ENCODE results near the gene RUBCN. TPM values are rescaled to one million over a fixed set of nuclear protein-coding genes. Genes with fewer than 3 reads are reported as not detected.

Gene RUBCN
- total RNA-seq, 1 experiment from 2014 or later, result 87.0 TPM

- Histone ChIP-seq H3K27me3 (ENCODE audit: low read length) (no peaks in the 10 kb centered on the region), H3K9ac (ENCODE audit: low read length) (no peak overlapping the region), H2AFZ (ENCODE audit: low read length) (no peak overlapping the region), H3K27ac (ENCODE audit: low read length) (no peak overlapping the region), H4K20me1 (ENCODE audit: insufficient read depth, low read depth, low read length) (no peaks in the 10 kb centered on the region), H3K9me2 (replicated peaks; ENCODE audit: insufficient read depth, low read length) (no peaks in the 10 kb centered on the region), H3K4me2 (ENCODE audit: low read depth, low read length, poor library complexity, severe bottlenecking) (no peak overlapping the region), H3K4me1 (ENCODE audit: low read length) (peaks cover 3% of the 10 kb centered on the region), H3K36me3 (ENCODE audit: insufficient read depth, low read length) (peaks cover 62% of the 10 kb centered on the region), H3K9me3 (ENCODE audit: low read length) (no peaks in the 10 kb centered on the region), H3K4me3 (ENCODE audit: low read length) (no peak overlapping the region), H3K79me2 (ENCODE audit: low read length) (0 out of 2 replicates have a peak, but pooled peaks cover 3% of the 10 kb centered on the region)
- DNase-seq, result no peak
Observed at GRCh38 chr3:197692641-197693040, 44.1 kb downstream of the RUBCN start.

- Histone ChIP-seq H3K9ac (ENCODE audit: low read length) (no peak overlapping the region), H3K9me2 (replicated peaks; ENCODE audit: insufficient read depth, low read length) (no peaks in the 10 kb centered on the region), H4K20me1 (ENCODE audit: insufficient read depth, low read depth, low read length) (no peaks in the 10 kb centered on the region), H3K9me3 (ENCODE audit: low read length) (no peaks in the 10 kb centered on the region), H3K4me1 (ENCODE audit: low read length) (peaks cover 22% of the 10 kb centered on the region), H2AFZ (ENCODE audit: low read length) (no peak overlapping the region), H3K4me2 (ENCODE audit: low read depth, low read length, poor library complexity, severe bottlenecking) (no peak overlapping the region), H3K27me3 (ENCODE audit: low read length) (no peaks in the 10 kb centered on the region), H3K27ac (ENCODE audit: low read length) (no peak overlapping the region), H3K36me3 (ENCODE audit: insufficient read depth, low read length) (peaks cover 70% of the 10 kb centered on the region), H3K79me2 (ENCODE audit: low read length) (0 out of 2 replicates have a peak, but pooled peaks cover 3% of the 10 kb centered on the region), H3K4me3 (ENCODE audit: low read length) (no peak overlapping the region)
- DNase-seq, result no peak
Observed at GRCh38 chr3:197690754-197691153, 46.0 kb downstream of the RUBCN start.

- Histone ChIP-seq H3K4me3 (ENCODE audit: low read length) (no peak overlapping the region), H3K4me1 (ENCODE audit: low read length) (peaks cover 42% of the 10 kb centered on the region), H4K20me1 (ENCODE audit: insufficient read depth, low read depth, low read length) (no peaks in the 10 kb centered on the region), H3K36me3 (ENCODE audit: insufficient read depth, low read length) (peaks cover 66% of the 10 kb centered on the region), H3K79me2 (ENCODE audit: low read length) (0 out of 2 replicates have a peak, but pooled peaks cover 3% of the 10 kb centered on the region), H3K9me2 (replicated peaks; ENCODE audit: insufficient read depth, low read length) (no peaks in the 10 kb centered on the region), H3K9me3 (ENCODE audit: low read length) (no peaks in the 10 kb centered on the region; the same call in 1 of the 2 replicates), H3K9ac (ENCODE audit: low read length) (no peak overlapping the region), H2AFZ (ENCODE audit: low read length) (no peak overlapping the region), H3K4me2 (ENCODE audit: low read depth, low read length, poor library complexity, severe bottlenecking) (peak overlapping the region; percentile 6), H3K27ac (ENCODE audit: low read length) (no peak overlapping the region), H3K27me3 (ENCODE audit: low read length) (no peaks in the 10 kb centered on the region)
- no peak for DNase-seq
Observed at GRCh38 chr3:197687570-197687969, 49.1 kb downstream of the RUBCN start.

- H2AFZ ChIP-seq (ENCODE audit: low read length), result no peak overlapping the region
- H3K4me1 ChIP-seq (ENCODE audit: low read length), result peaks cover 42% of the 10 kb centered on the region
- no peaks in the 10 kb centered on the region for H3K27me3 ChIP-seq (ENCODE audit: low read length)
- no peak overlapping the region for H3K4me3 ChIP-seq (ENCODE audit: low read length)
- H3K36me3 ChIP-seq (ENCODE audit: insufficient read depth, low read length), result peaks cover 68% of the 10 kb centered on the region
- no peak for DNase-seq
- no peak overlapping the region for H3K9ac ChIP-seq (ENCODE audit: low read length)
- peak overlapping the region; percentile 6 for H3K4me2 ChIP-seq (ENCODE audit: low read depth, low read length, poor library complexity, severe bottlenecking)
- no peaks in the 10 kb centered on the region; the same call in 1 of the 2 replicates for H3K9me3 ChIP-seq (ENCODE audit: low read length)
- H3K79me2 ChIP-seq (ENCODE audit: low read length), result 0 out of 2 replicates have a peak, but pooled peaks cover 3% of the 10 kb centered on the region
- H3K9me2 ChIP-seq (replicated peaks; ENCODE audit: insufficient read depth, low read length), result no peaks in the 10 kb centered on the region
- H3K27ac ChIP-seq (ENCODE audit: low read length), result no peak overlapping the region
- H4K20me1 ChIP-seq (ENCODE audit: insufficient read depth, low read depth, low read length), result no peaks in the 10 kb centered on the region
Observed at GRCh38 chr3:197686899-197687298, 49.8 kb downstream of the RUBCN start.

GRCh38 chr3:197685546-197685945, 51.2 kb downstream of the RUBCN start:
- Histone ChIP-seq H4K20me1 (ENCODE audit: insufficient read depth, low read depth, low read length) (no peaks in the 10 kb centered on the region), H3K36me3 (ENCODE audit: insufficient read depth, low read length) (peaks cover 67% of the 10 kb centered on the region), H2AFZ (ENCODE audit: low read length) (no peak overlapping the region), H3K27me3 (ENCODE audit: low read length) (no peaks in the 10 kb centered on the region), H3K9me3 (ENCODE audit: low read length) (peaks cover 8% of the 10 kb centered on the region; the same call in 1 of the 2 replicates), H3K4me1 (ENCODE audit: low read length) (peaks cover 42% of the 10 kb centered on the region), H3K4me2 (ENCODE audit: low read depth, low read length, poor library complexity, severe bottlenecking) (no peak overlapping the region), H3K79me2 (ENCODE audit: low read length) (0 out of 2 replicates have a peak, but pooled peaks cover 3% of the 10 kb centered on the region), H3K9ac (ENCODE audit: low read length) (no peak overlapping the region), H3K27ac (ENCODE audit: low read length) (peak overlapping the region; percentile 0; the same call in 1 of the 2 replicates), H3K4me3 (ENCODE audit: low read length) (no peak overlapping the region), H3K9me2 (replicated peaks; ENCODE audit: insufficient read depth, low read length) (no peaks in the 10 kb centered on the region)
- no peak for DNase-seq

GRCh38 chr3:197683191-197683590, 53.5 kb downstream of the RUBCN start:
- no peak overlapping the region for H2AFZ ChIP-seq (ENCODE audit: low read length)
- peaks cover 42% of the 10 kb centered on the region for H3K4me1 ChIP-seq (ENCODE audit: low read length)
- no peak overlapping the region for H3K4me3 ChIP-seq (ENCODE audit: low read length)
- H3K27me3 ChIP-seq (ENCODE audit: low read length), result no peaks in the 10 kb centered on the region
- no peak overlapping the region for H3K4me2 ChIP-seq (ENCODE audit: low read depth, low read length, poor library complexity, severe bottlenecking)
- H3K9ac ChIP-seq (ENCODE audit: low read length), result no peak overlapping the region
- no peak for DNase-seq
- H3K79me2 ChIP-seq (ENCODE audit: low read length), result no peaks in the 10 kb centered on the region
- no peaks in the 10 kb centered on the region for H4K20me1 ChIP-seq (ENCODE audit: insufficient read depth, low read depth, low read length)
- H3K9me2 ChIP-seq (replicated peaks; ENCODE audit: insufficient read depth, low read length), result no peaks in the 10 kb centered on the region
- H3K9me3 ChIP-seq (ENCODE audit: low read length), result peaks cover 10% of the 10 kb centered on the region; the same call in 1 of the 2 replicates
- H3K27ac ChIP-seq (ENCODE audit: low read length), result no peak overlapping the region
- peaks cover 59% of the 10 kb centered on the region for H3K36me3 ChIP-seq (ENCODE audit: insufficient read depth, low read length)

GRCh38 chr3:197682713-197683112, 54.0 kb downstream of the RUBCN start:
- H3K9me3 ChIP-seq (ENCODE audit: low read length), result peaks cover 10% of the 10 kb centered on the region; the same call in 1 of the 2 replicates
- no peak overlapping the region for H3K4me3 ChIP-seq (ENCODE audit: low read length)
- peaks cover 39% of the 10 kb centered on the region for H3K4me1 ChIP-seq (ENCODE audit: low read length)
- H3K9me2 ChIP-seq (replicated peaks; ENCODE audit: insufficient read depth, low read length), result no peaks in the 10 kb centered on the region
- H3K79me2 ChIP-seq (ENCODE audit: low read length), result no peaks in the 10 kb centered on the region
- no peak overlapping the region for H3K4me2 ChIP-seq (ENCODE audit: low read depth, low read length, poor library complexity, severe bottlenecking)
- no peaks in the 10 kb centered on the region for H4K20me1 ChIP-seq (ENCODE audit: insufficient read depth, low read depth, low read length)
- DNase-seq, result no peak
- H3K27me3 ChIP-seq (ENCODE audit: low read length), result no peaks in the 10 kb centered on the region
- peaks cover 61% of the 10 kb centered on the region for H3K36me3 ChIP-seq (ENCODE audit: insufficient read depth, low read length)
- H2AFZ ChIP-seq (ENCODE audit: low read length), result no peak overlapping the region
- no peak overlapping the region for H3K27ac ChIP-seq (ENCODE audit: low read length)
- H3K9ac ChIP-seq (ENCODE audit: low read length), result no peak overlapping the region

- H3K36me3 ChIP-seq (ENCODE audit: insufficient read depth, low read length), result peaks cover 59% of the 10 kb centered on the region
- peaks cover 10% of the 10 kb centered on the region; the same call in 1 of the 2 replicates for H3K9me3 ChIP-seq (ENCODE audit: low read length)
- H4K20me1 ChIP-seq (ENCODE audit: insufficient read depth, low read depth, low read length), result no peaks in the 10 kb centered on the region
- H3K9ac ChIP-seq (ENCODE audit: low read length), result no peak overlapping the region
- no peaks in the 10 kb centered on the region for H3K79me2 ChIP-seq (ENCODE audit: low read length)
- no peak for DNase-seq
- no peak overlapping the region for H2AFZ ChIP-seq (ENCODE audit: low read length)
- H3K27me3 ChIP-seq (ENCODE audit: low read length), result no peaks in the 10 kb centered on the region
- no peak overlapping the region for H3K27ac ChIP-seq (ENCODE audit: low read length)
- no peak overlapping the region for H3K4me3 ChIP-seq (ENCODE audit: low read length)
- no peaks in the 10 kb centered on the region for H3K9me2 ChIP-seq (replicated peaks; ENCODE audit: insufficient read depth, low read length)
- peaks cover 22% of the 10 kb centered on the region for H3K4me1 ChIP-seq (ENCODE audit: low read length)
- no peak overlapping the region for H3K4me2 ChIP-seq (ENCODE audit: low read depth, low read length, poor library complexity, severe bottlenecking)
Observed at GRCh38 chr3:197680955-197681521, 55.7 kb downstream of the RUBCN start.

Data from Karpas-422 (cell line).